ENCODE data around the gene SLC6A14.

DNA sequence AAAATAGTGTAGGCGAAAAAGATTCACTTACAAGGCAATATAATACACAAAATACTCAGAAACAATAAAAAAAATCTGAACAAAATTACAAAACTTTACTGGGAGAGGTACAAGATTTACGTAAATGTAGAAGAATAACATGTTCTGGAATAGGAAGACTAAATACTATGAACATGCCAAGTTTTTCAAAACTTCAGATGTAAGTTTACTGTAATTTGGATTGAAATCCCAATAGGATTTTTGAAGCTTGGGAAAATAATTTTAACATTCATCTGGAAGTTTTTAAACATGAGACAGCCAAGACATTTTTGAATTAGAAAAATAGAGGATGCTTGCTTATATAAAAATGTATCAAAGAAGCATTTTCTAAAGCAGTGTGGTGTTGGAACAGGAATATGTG, 56.9 kb downstream of the SLC6A14 start:
- TF ChIP-seq, protein P1, sequence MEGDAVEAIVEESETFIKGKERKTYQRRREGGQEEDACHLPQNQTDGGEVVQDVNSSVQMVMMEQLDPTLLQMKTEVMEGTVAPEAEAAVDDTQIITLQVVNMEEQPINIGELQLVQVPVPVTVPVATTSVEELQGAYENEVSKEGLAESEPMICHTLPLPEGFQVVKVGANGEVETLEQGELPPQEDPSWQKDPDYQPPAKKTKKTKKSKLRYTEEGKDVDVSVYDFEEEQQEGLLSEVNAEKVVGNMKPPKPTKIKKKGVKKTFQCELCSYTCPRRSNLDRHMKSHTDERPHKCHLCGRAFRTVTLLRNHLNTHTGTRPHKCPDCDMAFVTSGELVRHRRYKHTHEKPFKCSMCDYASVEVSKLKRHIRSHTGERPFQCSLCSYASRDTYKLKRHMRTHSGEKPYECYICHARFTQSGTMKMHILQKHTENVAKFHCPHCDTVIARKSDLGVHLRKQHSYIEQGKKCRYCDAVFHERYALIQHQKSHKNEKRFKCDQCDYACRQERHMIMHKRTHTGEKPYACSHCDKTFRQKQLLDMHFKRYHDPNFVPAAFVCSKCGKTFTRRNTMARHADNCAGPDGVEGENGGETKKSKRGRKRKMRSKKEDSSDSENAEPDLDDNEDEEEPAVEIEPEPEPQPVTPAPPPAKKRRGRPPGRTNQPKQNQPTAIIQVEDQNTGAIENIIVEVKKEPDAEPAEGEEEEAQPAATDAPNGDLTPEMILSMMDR (conservative IDR thresholded peaks at IDR 0.05; ENCODE audit: low read depth, low read length): no peak
- TF ChIP-seq EZH2 (IDR thresholded peaks at IDR 0.05; ENCODE audit: low read length, unreplicated experiment) (no peak), EZH2phosphoT487 (IDR thresholded peaks at IDR 0.05; ENCODE audit: borderline replicate concordance, low read length) (no peak)
